ENCODE results near the gene ACKR3. TPM values are rescaled to one million over a fixed set of nuclear protein-coding genes. Genes with fewer than 3 reads are reported as not detected.

ACKR3 gene
- total RNA-seq, 1 experiment from 2014 or later, result 87.5 TPM

DNA sequence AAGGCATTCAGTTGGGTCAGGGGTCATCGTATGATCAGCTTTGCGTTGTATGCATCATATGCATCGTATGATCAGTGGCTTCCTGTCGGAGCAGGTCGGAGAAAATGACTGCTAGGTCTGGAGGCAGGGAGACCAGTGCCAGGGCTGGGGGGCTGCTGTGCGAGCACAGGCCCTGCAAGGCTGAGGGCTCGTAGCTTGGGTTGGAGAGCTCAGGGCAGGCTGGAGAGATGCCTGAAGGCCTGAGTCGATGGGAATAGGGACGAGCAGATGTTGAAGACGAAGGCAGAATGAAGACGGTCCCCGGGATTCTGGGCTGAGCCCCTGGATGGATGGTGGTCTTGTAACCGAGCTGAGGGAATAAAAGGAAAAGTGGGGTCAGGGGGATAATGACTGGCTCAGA, 25.3 kb upstream of the ACKR3 start:
- no peak overlapping the region for H3K4me3 ChIP-seq
- no peaks in the 10 kb centered on the region for H3K36me3 ChIP-seq

DNA sequence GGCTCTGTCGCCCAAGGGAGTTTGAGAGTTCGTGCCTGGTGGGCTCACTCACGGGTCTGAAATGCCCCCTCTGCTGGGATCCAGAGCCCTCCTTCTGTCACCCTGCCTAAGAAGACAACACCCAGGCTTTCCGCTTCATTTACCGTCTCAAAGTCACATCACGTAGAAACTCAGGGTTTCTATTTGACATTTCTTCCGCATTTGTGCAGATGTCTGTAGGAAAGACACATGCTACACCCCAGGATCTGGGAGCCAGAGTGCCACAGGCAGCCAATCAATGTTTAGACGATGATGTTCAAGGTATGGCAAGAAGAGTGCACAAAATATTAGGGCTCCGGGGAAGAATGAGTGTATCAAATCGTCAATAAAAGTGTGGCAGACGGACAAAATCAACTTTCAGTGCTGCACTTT, 24.4 kb upstream of the ACKR3 start:
- H3K27ac ChIP-seq, result peak overlapping the region; percentile 73
- DNase-seq, result no peak
- H3K27me3 ChIP-seq, result no peaks in the 10 kb centered on the region
- H3K36me3 ChIP-seq, result no peaks in the 10 kb centered on the region
- H3K4me1 ChIP-seq, result peaks cover 19% of the 10 kb centered on the region
- H3K9me3 ChIP-seq (replicated peaks), result peaks cover 5% of the 10 kb centered on the region; the same call in 1 of the 2 replicates
- peak overlapping the region; percentile 30 for H3K4me3 ChIP-seq

More for the DNA sequence above, 25.3 kb upstream of the ACKR3 start:
- H3K4me1 ChIP-seq, result peaks cover 19% of the 10 kb centered on the region
- no peak overlapping the region for H3K27ac ChIP-seq
- peaks cover 5% of the 10 kb centered on the region; the same call in 1 of the 2 replicates for H3K9me3 ChIP-seq (replicated peaks)
- no peaks in the 10 kb centered on the region for H3K27me3 ChIP-seq
- no peak for DNase-seq

DNA sequence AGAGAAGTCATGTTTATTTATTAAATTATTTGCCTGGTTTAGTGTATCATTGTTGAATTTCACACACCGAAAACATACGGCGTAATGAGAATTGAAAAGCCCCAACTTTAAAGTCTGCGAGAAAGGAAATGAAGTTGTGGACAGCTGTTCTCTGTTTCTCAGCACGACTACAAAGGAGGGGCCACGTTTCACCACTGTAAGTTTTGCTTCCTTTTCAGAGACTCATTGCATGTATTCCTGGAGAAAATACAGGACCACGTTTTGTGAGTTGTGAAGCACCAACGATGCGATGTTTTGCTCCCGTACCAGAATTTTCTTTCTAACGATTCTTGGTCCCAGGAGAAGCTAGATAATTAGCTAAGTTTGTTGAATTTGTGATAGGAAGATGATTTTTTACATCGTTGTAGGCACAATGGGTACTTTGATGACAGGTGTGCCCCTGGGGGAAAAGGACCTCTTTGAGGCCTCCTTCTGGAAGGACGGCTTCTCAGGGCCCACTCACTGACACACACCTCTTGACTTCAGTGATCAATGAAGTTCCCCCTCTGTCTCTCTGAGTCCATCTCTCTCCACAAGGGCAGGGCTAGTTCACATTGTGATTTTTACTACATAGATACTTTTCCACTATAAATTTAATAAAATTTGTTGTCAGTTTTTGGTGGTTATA, 23.7 kb upstream of the ACKR3 start:
- no peaks in the 10 kb centered on the region for H3K27me3 ChIP-seq
- H3K27ac ChIP-seq, result peak overlapping the region; percentile 73
- peak; percentile 56 to 87 for DNase-seq
- H3K4me3 ChIP-seq, result peak overlapping the region; percentile 30
- peaks cover 19% of the 10 kb centered on the region for H3K4me1 ChIP-seq
- H3K9me3 ChIP-seq (replicated peaks), result peaks cover 5% of the 10 kb centered on the region; the same call in 1 of the 2 replicates
- no peaks in the 10 kb centered on the region for H3K36me3 ChIP-seq

DNA sequence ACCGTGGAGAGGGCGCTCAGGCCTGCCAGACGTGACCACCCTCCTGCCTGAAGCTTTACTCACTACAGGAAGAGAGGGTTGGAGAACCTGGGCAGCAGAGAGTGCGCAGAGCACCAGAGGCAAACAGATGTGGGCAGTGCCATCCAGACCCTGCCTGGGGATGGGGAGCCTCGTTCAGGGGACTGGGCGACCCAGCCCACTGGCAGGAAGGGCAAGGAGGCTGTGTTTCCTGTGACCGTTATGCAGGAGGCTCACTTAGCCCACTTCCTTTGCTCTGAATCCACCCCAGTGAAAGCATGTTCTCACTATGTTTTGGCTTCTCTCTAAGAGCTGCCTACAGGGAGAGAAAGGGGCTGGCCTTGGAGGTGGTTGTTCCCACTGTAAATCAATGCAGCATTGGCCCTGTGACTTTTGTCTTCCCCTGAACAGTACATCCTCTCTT, 23.0 kb upstream of the ACKR3 start:
- DNase-seq, result no peak
- H3K27me3 ChIP-seq, result no peaks in the 10 kb centered on the region
- peaks cover 19% of the 10 kb centered on the region for H3K4me1 ChIP-seq
- peak overlapping the region; percentile 73 for H3K27ac ChIP-seq
- H3K4me3 ChIP-seq, result no peak overlapping the region
- no peaks in the 10 kb centered on the region for H3K36me3 ChIP-seq
- peaks cover 5% of the 10 kb centered on the region; the same call in 1 of the 2 replicates for H3K9me3 ChIP-seq (replicated peaks)

DNA sequence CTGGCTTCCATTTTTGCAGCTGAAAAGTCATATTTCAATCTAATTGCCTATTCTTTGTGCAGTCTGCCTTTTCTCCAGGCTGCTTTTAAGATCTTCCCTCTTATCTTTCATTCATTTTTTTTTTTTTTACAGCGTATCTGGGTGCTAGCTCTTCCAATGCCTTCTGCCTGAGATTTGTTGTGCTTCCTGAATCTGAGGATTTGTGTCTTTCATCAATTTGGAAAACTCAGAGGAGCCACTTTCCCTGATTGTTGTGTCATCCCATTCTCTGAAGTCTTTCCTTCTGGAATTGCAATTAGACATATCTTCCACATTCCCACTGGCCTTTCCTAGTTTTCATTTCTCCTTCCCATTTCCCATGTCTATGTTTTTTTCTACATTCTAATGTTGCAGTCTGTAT, 21.9 kb upstream of the ACKR3 start:
- DNase-seq, result no peak
- H3K36me3 ChIP-seq, result no peaks in the 10 kb centered on the region
- H3K4me1 ChIP-seq, result peaks cover 19% of the 10 kb centered on the region
- no peaks in the 10 kb centered on the region for H3K27me3 ChIP-seq
- H3K27ac ChIP-seq, result no peak overlapping the region
- peaks cover 5% of the 10 kb centered on the region; the same call in 1 of the 2 replicates for H3K9me3 ChIP-seq (replicated peaks)
- H3K4me3 ChIP-seq, result no peak overlapping the region

DNA sequence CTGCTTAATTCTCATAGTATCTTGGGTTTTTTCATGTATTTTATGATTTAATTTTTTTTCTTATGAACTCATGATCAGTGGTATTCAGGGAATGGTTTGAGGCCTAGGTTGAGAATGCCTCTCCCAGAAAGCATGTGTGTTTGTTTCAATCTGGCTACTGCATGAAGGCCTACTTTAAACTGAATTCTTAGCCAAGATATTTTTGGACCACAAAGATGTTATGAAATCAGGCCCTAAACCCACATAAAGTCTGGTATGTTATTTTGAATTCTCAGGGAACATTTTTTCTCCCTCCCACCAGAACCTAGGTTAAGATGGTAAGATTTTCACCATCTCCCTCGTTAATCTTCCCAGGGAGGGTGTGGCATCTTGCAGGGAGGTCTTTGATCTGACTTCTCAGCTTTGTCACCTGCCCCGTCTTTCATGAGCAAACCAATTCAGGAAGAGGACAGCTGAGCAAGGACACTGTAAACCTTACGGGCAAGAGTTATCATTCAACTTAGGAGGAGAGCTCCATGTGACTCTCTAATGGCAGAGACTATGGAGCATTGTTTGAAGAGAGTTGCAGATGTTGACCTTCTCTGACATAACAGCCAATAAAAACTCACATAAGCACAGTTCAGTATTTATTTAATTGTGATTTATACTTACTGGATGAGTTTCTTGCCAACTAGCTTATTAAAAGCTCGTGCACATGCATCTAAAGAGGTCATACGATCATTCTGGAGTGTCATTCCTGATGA, 21.3 kb upstream of the ACKR3 start:
- Histone ChIP-seq H3K4me3 (no peak overlapping the region), H3K27ac (no peak overlapping the region), H3K27me3 (no peaks in the 10 kb centered on the region), H3K36me3 (no peaks in the 10 kb centered on the region), H3K9me3 (replicated peaks) (peaks cover 5% of the 10 kb centered on the region; the same call in 1 of the 2 replicates), H3K4me1 (peaks cover 19% of the 10 kb centered on the region)
- DNase-seq, result no peak

DNA sequence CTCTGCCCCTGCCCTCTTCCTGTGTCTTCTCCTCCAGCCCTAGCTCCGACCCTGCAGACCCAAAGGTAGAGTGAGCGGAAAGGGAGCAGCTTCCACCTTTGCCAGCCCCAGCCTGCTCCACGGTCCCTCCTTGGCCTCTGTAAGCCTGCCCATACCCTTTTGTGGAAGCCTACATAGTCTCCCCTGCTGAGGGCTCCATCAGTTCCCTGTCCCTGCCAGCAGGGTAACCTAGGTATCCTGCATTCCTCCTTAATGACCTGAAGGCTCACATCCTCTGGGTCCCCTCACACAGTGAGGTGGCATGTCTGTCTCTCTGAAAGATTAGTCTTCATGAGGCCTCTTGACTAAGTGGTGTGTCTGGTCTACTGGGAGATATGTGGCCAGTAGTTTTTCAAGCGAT, 20.5 kb upstream of the ACKR3 start:
- Histone ChIP-seq H3K27me3 (no peaks in the 10 kb centered on the region), H3K36me3 (no peaks in the 10 kb centered on the region), H3K27ac (no peak overlapping the region), H3K4me3 (no peak overlapping the region), H3K4me1 (peaks cover 19% of the 10 kb centered on the region), H3K9me3 (replicated peaks) (peaks cover 5% of the 10 kb centered on the region; the same call in 1 of the 2 replicates)
- no peak for DNase-seq

DNA sequence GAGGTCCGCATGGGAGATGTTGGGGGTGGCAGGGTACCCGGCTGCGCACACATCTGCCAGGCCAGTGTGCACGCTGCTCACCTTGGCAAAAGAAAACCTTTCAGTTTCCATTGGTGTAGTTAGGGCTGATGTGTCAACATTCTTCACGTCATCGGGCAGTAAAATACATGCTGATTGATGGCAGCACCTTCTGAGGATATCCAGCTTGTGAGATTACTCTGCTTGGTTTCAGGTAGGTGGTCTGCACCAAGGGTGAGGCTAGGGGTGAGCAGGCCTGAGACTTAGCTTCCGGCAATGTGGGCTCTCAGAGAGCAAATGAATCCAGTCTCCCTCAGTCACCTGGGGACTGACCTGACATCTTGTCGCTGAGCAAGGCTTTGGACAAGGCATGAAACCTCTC, 19.3 kb upstream of the ACKR3 start:
- DNase-seq, result no peak
- Histone ChIP-seq H3K9me3 (replicated peaks) (peaks cover 8% of the 10 kb centered on the region), H3K27ac (no peak overlapping the region), H3K36me3 (no peaks in the 10 kb centered on the region), H3K4me1 (peaks cover 15% of the 10 kb centered on the region), H3K27me3 (no peaks in the 10 kb centered on the region), H3K4me3 (no peak overlapping the region)

DNA sequence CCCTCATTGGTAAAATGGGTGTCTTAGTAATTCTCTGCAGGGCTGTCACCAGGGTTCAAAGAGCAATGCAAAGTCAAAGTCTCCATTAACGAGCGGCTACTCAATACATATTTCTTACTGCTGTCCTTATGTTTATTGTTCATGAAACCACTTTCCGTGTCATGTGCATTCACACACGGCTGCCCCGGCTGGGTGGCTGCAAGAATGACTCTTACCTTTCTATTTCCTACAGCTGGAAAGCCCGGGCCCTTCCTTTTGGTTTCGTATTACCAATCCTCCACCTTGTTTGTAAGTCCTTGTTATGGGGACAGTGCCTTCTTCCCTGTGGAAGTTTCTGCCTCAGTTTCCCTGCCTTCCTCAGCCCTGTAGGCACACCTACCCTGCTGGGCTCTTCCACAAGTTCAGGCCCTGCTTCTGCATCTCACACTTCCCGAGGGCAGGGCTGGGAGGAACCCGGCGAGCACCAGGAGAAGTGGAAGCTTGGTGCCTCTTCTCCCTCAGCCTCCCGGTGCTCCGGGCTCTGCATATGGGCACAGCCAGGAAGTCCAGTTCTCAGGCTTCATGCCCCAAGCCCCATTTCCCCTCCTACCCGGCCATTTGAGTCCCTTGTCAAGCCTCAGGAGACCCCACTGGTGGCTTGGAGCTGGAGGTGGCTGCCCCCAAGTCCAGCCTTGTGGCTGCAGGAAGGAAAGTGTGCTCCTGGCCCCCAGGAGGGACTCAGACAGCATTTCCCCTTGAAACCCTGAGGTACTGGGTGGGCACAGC, 18.7 kb upstream of the ACKR3 start:
- H3K27ac ChIP-seq, result no peak overlapping the region
- DNase-seq, result no peak
- H3K9me3 ChIP-seq (replicated peaks), result peaks cover 8% of the 10 kb centered on the region
- peaks cover 11% of the 10 kb centered on the region for H3K4me1 ChIP-seq
- H3K36me3 ChIP-seq, result no peaks in the 10 kb centered on the region
- H3K27me3 ChIP-seq, result no peaks in the 10 kb centered on the region
- no peak overlapping the region for H3K4me3 ChIP-seq

DNA sequence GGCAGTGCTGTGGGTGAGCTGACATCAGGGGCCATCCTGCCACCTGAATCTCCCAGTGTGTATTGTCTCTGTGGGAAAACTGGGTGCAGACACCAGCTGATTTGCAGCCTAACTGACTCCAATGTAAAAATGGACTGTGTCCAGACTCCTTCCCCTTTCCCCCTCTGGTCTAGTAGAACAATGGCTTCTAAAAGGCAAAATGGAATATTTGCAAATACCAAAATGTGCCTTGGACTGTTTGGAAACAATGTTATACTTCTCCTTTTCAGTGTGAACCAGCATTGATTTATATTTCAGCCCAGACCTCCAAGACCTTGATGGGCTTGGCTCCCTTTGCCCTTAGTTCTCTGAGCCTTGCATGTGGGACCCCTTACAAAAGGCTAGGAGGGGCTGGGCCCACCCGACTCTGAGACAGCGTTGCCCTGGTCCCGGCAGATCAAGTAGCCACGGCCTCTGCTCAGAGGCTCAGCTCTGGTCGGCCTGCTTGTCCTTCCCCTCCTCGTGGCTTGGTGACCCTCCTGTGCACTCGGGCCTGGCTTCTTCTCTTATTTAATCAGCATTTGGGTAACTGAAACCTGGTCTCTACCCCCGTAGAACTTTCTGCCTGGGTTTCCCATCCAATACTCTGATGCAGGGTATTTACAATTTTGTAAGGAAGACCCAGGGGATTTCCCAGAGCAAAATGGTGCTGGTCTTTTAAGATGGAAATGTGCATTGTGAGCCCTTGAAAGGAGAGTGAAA, 18.0 kb upstream of the ACKR3 start:
- peaks cover 5% of the 10 kb centered on the region; the same call in 1 of the 2 replicates for H3K4me1 ChIP-seq
- H3K4me3 ChIP-seq, result no peak overlapping the region
- no peaks in the 10 kb centered on the region for H3K27me3 ChIP-seq
- H3K36me3 ChIP-seq, result no peaks in the 10 kb centered on the region
- no peak for DNase-seq
- peaks cover 8% of the 10 kb centered on the region for H3K9me3 ChIP-seq (replicated peaks)
- no peak overlapping the region for H3K27ac ChIP-seq

DNA sequence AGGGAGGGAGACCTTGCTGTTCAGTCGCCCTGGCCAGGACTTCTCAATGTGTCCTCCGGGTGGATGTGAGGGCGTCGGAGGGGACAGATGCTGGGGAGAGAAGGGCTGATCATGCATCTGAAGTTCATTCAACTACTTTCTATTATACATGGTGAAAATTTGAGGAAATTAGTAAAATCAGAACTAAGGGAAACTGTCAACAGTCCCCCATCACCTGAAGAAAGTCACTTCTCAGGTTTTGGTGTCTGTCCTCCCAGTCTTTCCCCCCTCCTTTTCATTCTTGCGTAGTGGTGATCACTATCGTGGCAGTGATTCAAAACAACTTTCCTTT, 17.4 kb upstream of the ACKR3 start:
- Histone ChIP-seq H3K27ac (no peak overlapping the region), H3K9me3 (replicated peaks) (peaks cover 8% of the 10 kb centered on the region), H3K4me1 (peaks cover under 1% of the 10 kb centered on the region; the same call in 1 of the 2 replicates), H3K36me3 (no peaks in the 10 kb centered on the region), H3K4me3 (no peak overlapping the region), H3K27me3 (no peaks in the 10 kb centered on the region)
- no peak for DNase-seq

DNA sequence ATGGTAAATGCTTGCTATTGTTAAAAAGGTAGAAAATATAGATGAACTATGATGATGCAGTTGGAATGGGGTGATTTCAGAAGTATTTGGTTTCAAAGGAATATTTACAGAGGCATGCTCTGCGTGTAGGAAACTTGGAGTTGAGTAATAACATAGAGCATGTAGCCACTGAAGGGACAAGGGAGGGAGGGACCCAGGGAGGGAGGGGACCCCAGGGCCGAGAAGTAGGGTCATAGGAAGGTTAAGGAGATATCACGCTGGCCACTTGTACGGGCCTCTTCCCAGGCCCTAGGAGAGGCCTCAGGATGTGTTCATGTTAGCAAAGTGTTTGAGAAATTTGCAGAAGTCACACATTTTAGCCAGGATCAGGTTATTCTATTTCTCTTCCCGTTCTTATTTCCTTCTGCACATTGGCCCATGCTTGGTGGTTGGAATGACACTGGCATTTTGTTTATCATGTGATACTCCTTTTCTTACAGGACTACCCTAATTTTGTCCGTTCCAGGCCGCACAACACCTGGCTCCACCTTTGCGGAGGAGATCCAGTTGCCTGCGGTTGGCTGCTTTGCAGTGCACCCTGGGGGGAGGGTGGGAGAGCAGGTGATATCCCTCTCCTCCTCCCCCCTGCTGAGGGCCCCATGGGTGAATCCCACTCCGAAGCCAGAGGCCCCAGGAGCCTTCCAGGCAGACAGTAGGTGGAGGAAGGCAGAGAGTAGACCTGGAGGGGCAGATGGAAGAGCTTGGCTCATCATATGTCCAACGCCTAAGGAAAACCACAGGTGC, 16.9 kb upstream of the ACKR3 start:
- Histone ChIP-seq H3K36me3 (no peaks in the 10 kb centered on the region), H3K27ac (no peak overlapping the region), H3K4me1 (peaks cover 2% of the 10 kb centered on the region; the same call in 1 of the 2 replicates), H3K9me3 (replicated peaks) (peaks cover 3% of the 10 kb centered on the region), H3K27me3 (no peaks in the 10 kb centered on the region), H3K4me3 (no peak overlapping the region)
- no peak for DNase-seq

DNA sequence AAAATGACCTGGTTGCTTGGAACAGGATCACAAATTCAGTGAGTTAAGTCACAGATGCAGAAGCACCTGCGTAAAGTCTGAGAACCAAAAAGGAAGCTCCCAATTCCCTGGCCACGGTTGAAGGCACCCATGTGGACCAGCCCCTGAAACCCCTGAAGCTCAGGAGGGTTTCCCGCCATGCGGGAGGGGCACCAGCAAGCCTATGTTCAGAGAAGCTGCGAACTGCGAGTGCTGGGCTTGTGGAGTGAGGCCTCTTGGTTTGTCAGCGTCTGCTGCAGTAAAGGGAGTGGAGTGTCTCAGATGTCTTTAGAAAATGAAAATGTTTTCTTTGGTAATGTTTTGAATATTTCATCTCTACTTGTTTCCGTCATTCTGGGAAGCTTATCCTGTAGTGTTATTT, 16.1 kb upstream of the ACKR3 start:
- peaks cover 3% of the 10 kb centered on the region; the same call in 1 of the 2 replicates for H3K9me3 ChIP-seq (replicated peaks)
- no peak overlapping the region for H3K4me3 ChIP-seq
- no peaks in the 10 kb centered on the region for H3K27me3 ChIP-seq
- peaks cover 6% of the 10 kb centered on the region; the same call in 1 of the 2 replicates for H3K4me1 ChIP-seq
- no peak overlapping the region for H3K27ac ChIP-seq
- H3K36me3 ChIP-seq, result no peaks in the 10 kb centered on the region
- DNase-seq, result no peak

Measured in SJCRH30 (cell line).